KBM-7 (cell line): Measurements from ENCODE around the gene CT45A2.
"Not testable (repeated sequence)": the region's sequence is repeated elsewhere in the genome, so short reads cannot be mapped to it uniquely, and the experiment has no call there.

ENCODE experiments used
- DNase-seq: peaks from one replicate; pipeline ENCODE4 v3.0.0-alpha.2; 2015
- in situ Hi-C: fragments of 300-500 bp; cut with MboI; formaldehyde crosslinking; loops from 2 replicates; pipeline ENCODE4 v1.14.3; 2020; ENCODE audit warnings: low sequenced_read_pairs, low pct_unique_long_range_greater_than_20kb, mixed read lengths

Gene CT45A2, protein sequence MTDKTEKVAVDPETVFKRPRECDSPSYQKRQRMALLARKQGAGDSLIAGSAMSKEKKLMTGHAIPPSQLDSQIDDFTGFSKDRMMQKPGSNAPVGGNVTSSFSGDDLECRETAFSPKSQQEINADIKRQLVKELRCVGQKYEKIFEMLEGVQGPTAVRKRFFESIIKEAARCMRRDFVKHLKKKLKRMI

DNA sequence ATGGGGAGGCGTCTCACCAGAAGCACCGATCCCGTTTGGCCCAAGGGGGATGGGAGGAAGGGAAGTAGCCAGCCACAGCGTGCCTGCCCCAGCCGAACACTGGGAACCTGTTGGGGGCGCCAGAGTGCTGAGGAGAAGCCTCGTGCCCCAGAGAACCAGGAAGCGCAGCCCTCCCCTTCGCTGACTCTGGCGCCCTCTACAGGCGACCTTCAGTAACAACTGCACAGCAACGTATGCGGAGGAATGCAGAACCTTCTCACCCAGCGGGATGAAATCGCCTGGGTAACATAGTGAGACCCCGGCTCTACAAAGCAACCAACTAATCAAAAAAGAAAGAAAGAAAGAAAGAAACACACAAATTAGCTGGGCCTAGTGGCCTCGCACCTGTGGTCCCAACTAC lies at the start of gene CT45A2:
Gene CT45A2 (minus strand): TSS at position 101 of the 400 bp plus-strand sequence. CDS start 3,747 bp downstream, outside the sequence.
- in situ Hi-C loops, DNase-seq: not testable (repeated sequence)

DNA sequence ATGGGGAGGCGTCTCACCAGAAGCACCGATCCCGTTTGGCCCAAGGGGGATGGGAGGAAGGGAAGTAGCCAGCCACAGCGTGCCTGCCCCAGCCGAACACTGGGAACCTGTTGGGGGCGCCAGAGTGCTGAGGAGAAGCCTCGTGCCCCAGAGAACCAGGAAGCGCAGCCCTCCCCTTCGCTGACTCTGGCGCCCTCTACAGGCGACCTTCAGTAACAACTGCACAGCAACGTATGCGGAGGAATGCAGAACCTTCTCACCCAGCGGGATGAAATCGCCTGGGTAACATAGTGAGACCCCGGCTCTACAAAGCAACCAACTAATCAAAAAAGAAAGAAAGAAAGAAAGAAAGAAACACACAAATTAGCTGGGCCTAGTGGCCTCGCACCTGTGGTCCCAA lies 34.6 kb upstream of the CT45A2 start, which contains the start of gene CT45A8:
Gene CT45A8 (minus strand): TSS at position 101 of the 400 bp plus-strand sequence. CDS start 3,755 bp downstream, outside the sequence.
- DNase-seq, in situ Hi-C loops: not testable (repeated sequence)

DNA sequence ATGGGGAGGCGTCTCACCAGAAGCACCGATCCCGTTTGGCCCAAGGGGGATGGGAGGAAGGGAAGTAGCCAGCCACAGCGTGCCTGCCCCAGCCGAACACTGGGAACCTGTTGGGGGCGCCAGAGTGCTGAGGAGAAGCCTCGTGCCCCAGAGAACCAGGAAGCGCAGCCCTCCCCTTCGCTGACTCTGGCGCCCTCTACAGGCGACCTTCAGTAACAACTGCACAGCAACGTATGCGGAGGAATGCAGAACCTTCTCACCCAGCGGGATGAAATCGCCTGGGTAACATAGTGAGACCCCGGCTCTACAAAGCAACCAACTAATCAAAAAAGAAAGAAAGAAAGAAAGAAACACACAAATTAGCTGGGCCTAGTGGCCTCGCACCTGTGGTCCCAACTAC lies 17.4 kb upstream of the CT45A2 start, which contains the start of gene CT45A7:
Gene CT45A7 (minus strand): TSS at position 101 of the 400 bp plus-strand sequence. CDS start 3,747 bp downstream, outside the sequence.
- DNase-seq, in situ Hi-C loops: not testable (repeated sequence)

DNA sequence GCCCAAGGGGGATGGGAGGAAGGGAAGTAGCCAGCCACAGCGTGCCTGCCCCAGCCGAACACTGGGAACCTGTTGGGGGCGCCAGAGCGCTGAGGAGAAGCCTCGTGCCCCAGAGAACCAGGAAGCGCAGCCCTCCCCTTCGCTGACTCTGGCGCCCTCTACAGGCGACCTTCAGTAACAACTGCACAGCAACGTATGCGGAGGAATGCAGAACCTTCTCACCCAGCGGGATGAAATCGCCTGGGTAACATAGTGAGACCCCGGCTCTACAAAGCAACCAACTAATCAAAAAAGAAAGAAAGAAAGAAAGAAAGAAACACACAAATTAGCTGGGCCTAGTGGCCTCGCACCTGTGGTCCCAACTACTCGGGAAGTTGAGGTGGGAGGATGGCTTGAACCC lies 17.1 kb downstream of the CT45A2 start, which contains the start of gene CT45A6:
Gene CT45A6 (minus strand): TSS at position 101 of the 400 bp plus-strand sequence. CDS start 3,794 bp downstream, outside the sequence.
- DNase-seq, in situ Hi-C loops: not testable (repeated sequence)

DNA sequence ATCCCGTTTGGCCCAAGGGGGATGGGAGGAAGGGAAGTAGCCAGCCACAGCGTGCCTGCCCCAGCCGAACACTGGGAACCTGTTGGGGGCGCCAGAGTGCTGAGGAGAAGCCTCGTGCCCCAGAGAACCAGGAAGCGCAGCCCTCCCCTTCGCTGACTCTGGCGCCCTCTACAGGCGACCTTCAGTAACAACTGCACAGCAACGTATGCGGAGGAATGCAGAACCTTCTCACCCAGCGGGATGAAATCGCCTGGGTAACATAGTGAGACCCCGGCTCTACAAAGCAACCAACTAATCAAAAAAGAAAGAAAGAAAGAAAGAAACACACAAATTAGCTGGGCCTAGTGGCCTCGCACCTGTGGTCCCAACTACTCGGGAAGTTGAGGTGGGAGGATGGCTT lies 34.4 kb downstream of the CT45A2 start, which contains the start of gene CT45A5:
Gene CT45A5 (minus strand): TSS at position 101 of the 400 bp plus-strand sequence. CDS start 3,774 bp downstream, outside the sequence.
- in situ Hi-C loops, DNase-seq: not testable (repeated sequence)

DNA sequence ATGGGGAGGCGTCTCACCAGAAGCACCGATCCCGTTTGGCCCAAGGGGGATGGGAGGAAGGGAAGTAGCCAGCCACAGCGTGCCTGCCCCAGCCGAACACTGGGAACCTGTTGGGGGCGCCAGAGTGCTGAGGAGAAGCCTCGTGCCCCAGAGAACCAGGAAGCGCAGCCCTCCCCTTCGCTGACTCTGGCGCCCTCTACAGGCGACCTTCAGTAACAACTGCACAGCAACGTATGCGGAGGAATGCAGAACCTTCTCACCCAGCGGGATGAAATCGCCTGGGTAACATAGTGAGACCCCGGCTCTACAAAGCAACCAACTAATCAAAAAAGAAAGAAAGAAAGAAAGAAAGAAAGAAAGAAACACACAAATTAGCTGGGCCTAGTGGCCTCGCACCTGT lies 51.7 kb downstream of the CT45A2 start, which contains the start of gene CT45A3:
Gene CT45A3 (minus strand): TSS at position 101 of the 400 bp plus-strand sequence. CDS start 3,747 bp downstream, outside the sequence.
- DNase-seq, in situ Hi-C loops: not testable (repeated sequence)
